ENCODE results near the gene LRRK1. TPM values are rescaled to one million over a fixed set of nuclear protein-coding genes. Genes with fewer than 3 reads are reported as not detected.

Gene LRRK1
- total and polyA plus RNA-seq, 2 of the 13 experiments (the other 11 are each of a cell fraction or from before 2014, with no cell fraction given): 0.13 to 1.2 TPM

GRCh38 chr15:101070502-101071273 lies 151.5 kb downstream of the LRRK1 start (continued):
- no peak for TF ChIP-seq YEATS2 (CRISPR knock-in tag; IDR thresholded peaks at IDR 0.05; ENCODE audit: borderline replicate concordance)
- no peak for TF ChIP-seq ZNF296 (CRISPR knock-in tag; conservative IDR thresholded peaks at IDR 0.05)
- no peak for TF ChIP-seq ZNF776 (CRISPR knock-in tag; IDR thresholded peaks at IDR 0.05)
- peak; percentile 66; the same call in 1 of the 2 replicates for TF ChIP-seq FOSL1 (CRISPR knock-in tag; IDR thresholded peaks at IDR 0.05; ENCODE audit: borderline replicate concordance)
- no peak for TF ChIP-seq ZNF567 (CRISPR knock-in tag; IDR thresholded peaks at IDR 0.05; ENCODE audit: borderline replicate concordance)
- TF ChIP-seq TBP (CRISPR knock-in tag; IDR thresholded peaks at IDR 0.05): no peak
- TF ChIP-seq GRHL1 (CRISPR knock-in tag; conservative IDR thresholded peaks at IDR 0.05): no peak
- TF ChIP-seq ETV5 (CRISPR knock-in tag; IDR thresholded peaks at IDR 0.05; ENCODE audit: borderline replicate concordance): peak; percentile 98
- TF ChIP-seq MIXL1 (CRISPR knock-in tag; IDR thresholded peaks at IDR 0.05): peak; percentile 99
- 0 out of 2 replicates have a peak, but pooled peaks have one; percentile 15 for TF ChIP-seq ZNF644 (CRISPR knock-in tag; IDR thresholded peaks at IDR 0.05; ENCODE audit: low read depth)
- TF ChIP-seq ZNF33B (CRISPR knock-in tag; IDR thresholded peaks at IDR 0.05): no peak
- TF ChIP-seq NR1H2 (CRISPR knock-in tag; IDR thresholded peaks at IDR 0.05; ENCODE audit: borderline replicate concordance, low read depth): 0 out of 2 replicates have a peak, but pooled peaks have one; percentile 46
- no peak for TF ChIP-seq ATF5 (CRISPR knock-in tag; IDR thresholded peaks at IDR 0.05; ENCODE audit: low read depth)
- TF ChIP-seq ZBTB4 (CRISPR knock-in tag; IDR thresholded peaks at IDR 0.05; ENCODE audit: borderline replicate concordance): no peak
- TF ChIP-seq RNF2 (conservative IDR thresholded peaks at IDR 0.05; ENCODE audit: low read depth): no peak; the same call in 1 of the 2 replicates
- peak in 1 of 2 experiments; percentile 79; a peak in 2 of 4 replicates for TF ChIP-seq REST (IDR thresholded peaks at IDR 0.05; ENCODE audit: borderline replicate concordance in 1 of 2, low read depth in 1 of 2, low read length in 2 of 2)
